Mesenchymal stem cell (in vitro differentiated cells and primary cell): ENCODE results near the gene PABPN1L.

Experiments
- DNase-seq: peaks from one replicate; pipeline ENCODE4 v3.0.0-alpha.2; 2013
- H2AFZ ChIP-seq: one replicate; pipeline ENCODE4 v1.6.1; 2013; ENCODE audit warnings: low read depth, mild to moderate bottlenecking, control low read depth, inconsistent platforms, low read length, moderate library complexity
- H2AK5ac ChIP-seq: 2 replicates; pipeline ENCODE4 v1.6.1; 2013; ENCODE audit warnings: low read length, moderate library complexity, mild to moderate bottlenecking, inconsistent platforms; ENCODE audit not compliant: severe bottlenecking
- H2BK120ac ChIP-seq: one replicate; pipeline ENCODE4 v1.6.1; 2013; ENCODE audit warnings: low read depth, mild to moderate bottlenecking, inconsistent platforms, low read length, moderate library complexity
- H2BK12ac ChIP-seq, 2 experiments: one replicate each; pipeline ENCODE4 v1.6.1; 2013; ENCODE audit warnings: inconsistent platforms in 2 of 2, low read length in 2 of 2, mild to moderate bottlenecking in 2 of 2, moderate library complexity in 2 of 2, control low read depth in 1 of 2
- H2BK15ac ChIP-seq: one replicate; pipeline ENCODE4 v1.6.1; 2013; ENCODE audit warnings: mild to moderate bottlenecking, low read depth, inconsistent platforms; ENCODE audit not compliant: poor library complexity, severe bottlenecking
- H2BK5ac ChIP-seq: 2 replicates; pipeline ENCODE4 v1.6.1; 2013; ENCODE audit warnings: low read depth, mild to moderate bottlenecking, low read length, control low read depth, inconsistent platforms; ENCODE audit not compliant: poor library complexity, severe bottlenecking
- H3K14ac ChIP-seq, 2 experiments: one replicate each; pipeline ENCODE4 v1.6.1; 2013; ENCODE audit warnings: inconsistent platforms in 2 of 2, low read length in 2 of 2, control low read depth in 1 of 2, mild to moderate bottlenecking in 1 of 2, moderate library complexity in 1 of 2
- H3K18ac ChIP-seq, 2 experiments: one replicate each; pipeline ENCODE4 v1.6.1; 2013; ENCODE audit warnings: inconsistent platforms in 2 of 2, low read length in 2 of 2, control low read depth in 1 of 2, low read depth in 1 of 2, mild to moderate bottlenecking in 1 of 2
- H3K23ac ChIP-seq, 2 experiments: one replicate each; pipeline ENCODE4 v1.6.1; 2013; ENCODE audit warnings: inconsistent platforms in 2 of 2, low read length in 2 of 2, mild to moderate bottlenecking in 2 of 2, moderate library complexity in 2 of 2, control low read depth in 1 of 2
- H3K27ac ChIP-seq: 2 replicates; pipeline ENCODE4 v1.5.1; 2013; ENCODE audit warnings: mild to moderate bottlenecking, moderate library complexity, low read length, control low read depth, inconsistent platforms; ENCODE audit not compliant: poor library complexity, severe bottlenecking
- H3K27me3 ChIP-seq, 2 experiments: 2 replicates each; pipeline versions ENCODE4 v1.6.1 to v1.7.0; 2013; ENCODE audit warnings: low read length in 2 of 2, mild to moderate bottlenecking in 2 of 2, moderate library complexity in 2 of 2, control low read depth in 1 of 2, inconsistent platforms in 1 of 2; ENCODE audit not compliant: control insufficient read depth in 1 of 2, insufficient read depth in 1 of 2
- H3K36me3 ChIP-seq, 2 experiments: 2 replicates each; pipeline versions ENCODE4 v1.6.1 to v1.7.0; 2013; ENCODE audit warnings: low read length in 2 of 2, control low read depth in 1 of 2, inconsistent platforms in 1 of 2, low read depth in 1 of 2, mild to moderate bottlenecking in 1 of 2; ENCODE audit not compliant: insufficient read depth in 2 of 2, control insufficient read depth in 1 of 2
- H3K4ac ChIP-seq, 2 experiments: one replicate each; pipeline ENCODE4 v1.6.1; 2013; ENCODE audit warnings: inconsistent platforms in 2 of 2, low read length in 2 of 2, mild to moderate bottlenecking in 2 of 2, moderate library complexity in 2 of 2, control low read depth in 1 of 2, low read depth in 1 of 2
- H3K4me1 ChIP-seq: 2 replicates; pipeline ENCODE4 v1.6.1; 2013; ENCODE audit warnings: low read depth, low read length, control low read depth; ENCODE audit not compliant: control insufficient read depth, insufficient read depth
- H3K4me2 ChIP-seq: 2 replicates; pipeline ENCODE4 v1.6.1; 2013; ENCODE audit warnings: low read length, mild to moderate bottlenecking, inconsistent platforms; ENCODE audit not compliant: poor library complexity, severe bottlenecking
- H3K4me3 ChIP-seq, 2 experiments: 2 replicates each; pipeline versions ENCODE4 v1.5.1 to v1.7.0; 2013; ENCODE audit warnings: low read length in 2 of 2, mild to moderate bottlenecking in 2 of 2, control low read depth in 1 of 2, low read depth in 1 of 2; ENCODE audit not compliant: insufficient read depth in 1 of 2
- H3K79me1 ChIP-seq: replicated peaks from 2 replicates; pipeline ENCODE4 v1.6.1; 2013; ENCODE audit warnings: mild to moderate bottlenecking, control low read depth, low read length, inconsistent platforms; ENCODE audit not compliant: poor library complexity, severe bottlenecking
- H3K9ac ChIP-seq: 2 replicates; pipeline ENCODE4 v1.7.0; 2013; ENCODE audit warnings: mild to moderate bottlenecking, low read length, moderate library complexity
- H3K9me3 ChIP-seq: 2 replicates; pipeline ENCODE4 v1.7.0; 2013; ENCODE audit warnings: mild to moderate bottlenecking, low read length; ENCODE audit not compliant: control insufficient read depth
- H4K8ac ChIP-seq: one replicate; pipeline ENCODE4 v1.6.1; 2013; ENCODE audit warnings: inconsistent platforms, mild to moderate bottlenecking, low read length, moderate library complexity
- H4K91ac ChIP-seq: one replicate; pipeline ENCODE4 v1.6.1; 2013; ENCODE audit warnings: mild to moderate bottlenecking, low read length, inconsistent platforms
- WGBS: methylation state at CpG from one replicate; pipeline ENCODE4 v1.1.7; 2013; ENCODE audit warnings: mixed read lengths; 5-methylcytosine and 5-hydroxymethylcytosine counted together

PABPN1L gene

GRCh38 chr16:88842308-88842756 lies 24.1 kb downstream of the PABPN1L start:
- H2AFZ ChIP-seq: no peak overlapping the region
- H2BK120ac ChIP-seq: no peak overlapping the region
- 88% methylated on average over 15 of the region's 15 CpGs for WGBS
- no peak overlapping the region for H2BK12ac ChIP-seq
- H3K36me3 ChIP-seq: peaks cover 39 to 71% of the 10 kb centered on the region in 2 experiments
- H3K4me2 ChIP-seq: no peak overlapping the region
- peaks cover 13% of the 10 kb centered on the region for H3K79me1 ChIP-seq
- no peak overlapping the region for H4K8ac ChIP-seq
- H4K91ac ChIP-seq: no peak overlapping the region
- no peak for DNase-seq
- no peak overlapping the region for H3K9ac ChIP-seq
- H2AK5ac ChIP-seq: no peak overlapping the region
- no peaks in the 10 kb centered on the region for H3K4me1 ChIP-seq
- H3K9me3 ChIP-seq: no peaks in the 10 kb centered on the region
- H3K14ac ChIP-seq: no peak overlapping the region
- no peak overlapping the region for H3K27ac ChIP-seq
- H3K27me3 ChIP-seq: no peaks in the 10 kb centered on the region
- H3K23ac ChIP-seq: no peak overlapping the region
- H2BK15ac ChIP-seq: no peak overlapping the region
- H3K4me3 ChIP-seq: no peak overlapping the region
- no peak overlapping the region for H3K18ac ChIP-seq
- H3K4ac ChIP-seq: no peak overlapping the region
- H2BK5ac ChIP-seq: no peak overlapping the region

- no peak overlapping the region for H2AK5ac ChIP-seq
- H2BK5ac ChIP-seq: no peak overlapping the region
- H3K4me1 ChIP-seq: no peaks in the 10 kb centered on the region
- H3K18ac ChIP-seq: no peak overlapping the region
- no peak overlapping the region for H2BK12ac ChIP-seq
- H3K4ac ChIP-seq: no peak overlapping the region
- H3K36me3 ChIP-seq: peaks cover 39 to 74% of the 10 kb centered on the region in 2 experiments
- no peak overlapping the region for H2BK15ac ChIP-seq
- H3K23ac ChIP-seq: no peak overlapping the region
- no peak overlapping the region for H3K4me2 ChIP-seq
- 97% methylated on average over 38 of the region's 40 CpGs for whole genome bisulfite sequencing
- no peak overlapping the region for H2BK120ac ChIP-seq
- no peak overlapping the region for H3K27ac ChIP-seq
- no peak overlapping the region for H3K4me3 ChIP-seq
- no peaks in the 10 kb centered on the region for H3K27me3 ChIP-seq
- DNase-seq: no peak
- H4K91ac ChIP-seq: no peak overlapping the region
- no peak overlapping the region for H3K9ac ChIP-seq
- H4K8ac ChIP-seq: no peak overlapping the region
- no peak overlapping the region for H3K14ac ChIP-seq
- H2AFZ ChIP-seq: no peak overlapping the region
- H3K9me3 ChIP-seq: no peaks in the 10 kb centered on the region
- H3K79me1 ChIP-seq: peaks cover 12% of the 10 kb centered on the region
Observed at GRCh38 chr16:88841521-88842307, 24.7 kb downstream of the PABPN1L start.

- Histone ChIP-seq H3K36me3 (peaks cover 43 to 80% of the 10 kb centered on the region in 2 experiments), H3K4me3 (no peak overlapping the region), H2BK15ac (no peak overlapping the region), H4K91ac (no peak overlapping the region), H4K8ac (no peak overlapping the region), H3K4me1 (no peaks in the 10 kb centered on the region), H3K18ac (no peak overlapping the region), H3K4ac (no peak overlapping the region), H2BK5ac (no peak overlapping the region), H3K27me3 (no peaks in the 10 kb centered on the region), H3K23ac (no peak overlapping the region), H3K79me1 (peaks cover 12% of the 10 kb centered on the region), H2AK5ac (no peak overlapping the region), H2BK120ac (no peak overlapping the region), H3K14ac (no peak overlapping the region), H2BK12ac (no peak overlapping the region), H3K9ac (no peak overlapping the region), H3K27ac (no peak overlapping the region), H2AFZ (no peak overlapping the region), H3K4me2 (no peak overlapping the region), H3K9me3 (no peaks in the 10 kb centered on the region)
- DNase-seq: no peak
- 96% methylated on average over 30 of the region's 30 CpGs for WGBS
Observed at GRCh38 chr16:88840600-88841215, 25.8 kb downstream of the PABPN1L start.

GRCh38 chr16:88839745-88840599 lies 26.5 kb downstream of the PABPN1L start:
- no peak overlapping the region for H2BK15ac ChIP-seq
- H3K23ac ChIP-seq: no peak overlapping the region
- H3K4me3 ChIP-seq: no peak overlapping the region
- H2AFZ ChIP-seq: no peak overlapping the region
- H3K79me1 ChIP-seq: peaks cover 12% of the 10 kb centered on the region
- no peak overlapping the region for H3K27ac ChIP-seq
- no peak overlapping the region for H2AK5ac ChIP-seq
- no peak overlapping the region for H3K14ac ChIP-seq
- H2BK12ac ChIP-seq: no peak overlapping the region
- no peaks in the 10 kb centered on the region for H3K4me1 ChIP-seq
- WGBS: 94% methylated on average over 24 of the region's 24 CpGs
- no peak overlapping the region for H3K9ac ChIP-seq
- H2BK5ac ChIP-seq: no peak overlapping the region
- no peak for DNase-seq
- no peaks in the 10 kb centered on the region for H3K27me3 ChIP-seq
- H3K9me3 ChIP-seq: no peaks in the 10 kb centered on the region
- no peak overlapping the region for H3K4ac ChIP-seq
- H4K91ac ChIP-seq: no peak overlapping the region
- H4K8ac ChIP-seq: no peak overlapping the region
- H3K36me3 ChIP-seq: peaks cover 48 to 87% of the 10 kb centered on the region in 2 experiments
- H2BK120ac ChIP-seq: no peak overlapping the region
- no peak overlapping the region for H3K18ac ChIP-seq
- H3K4me2 ChIP-seq: no peak overlapping the region
